GM18868 (cell line): ENCODE data around the gene TNFAIP3.
A peak's percentile ranks its signal among the peaks of the same experiment; 100 is the strongest.
"Not testable (repeated sequence)": the region's sequence is repeated elsewhere in the genome, so short reads cannot be mapped to it uniquely, and the experiment has no call there.

ENCODE experiments used
- ATAC-seq: cut with Tn5 transposase; IDR thresholded peaks from one replicate; pipeline ENCODE4 v1.9.1; 2021; ENCODE audit warnings: mild to moderate bottlenecking, moderate library complexity; ENCODE audit not compliant: unreplicated experiment

The TNFAIP3 gene

DNA sequence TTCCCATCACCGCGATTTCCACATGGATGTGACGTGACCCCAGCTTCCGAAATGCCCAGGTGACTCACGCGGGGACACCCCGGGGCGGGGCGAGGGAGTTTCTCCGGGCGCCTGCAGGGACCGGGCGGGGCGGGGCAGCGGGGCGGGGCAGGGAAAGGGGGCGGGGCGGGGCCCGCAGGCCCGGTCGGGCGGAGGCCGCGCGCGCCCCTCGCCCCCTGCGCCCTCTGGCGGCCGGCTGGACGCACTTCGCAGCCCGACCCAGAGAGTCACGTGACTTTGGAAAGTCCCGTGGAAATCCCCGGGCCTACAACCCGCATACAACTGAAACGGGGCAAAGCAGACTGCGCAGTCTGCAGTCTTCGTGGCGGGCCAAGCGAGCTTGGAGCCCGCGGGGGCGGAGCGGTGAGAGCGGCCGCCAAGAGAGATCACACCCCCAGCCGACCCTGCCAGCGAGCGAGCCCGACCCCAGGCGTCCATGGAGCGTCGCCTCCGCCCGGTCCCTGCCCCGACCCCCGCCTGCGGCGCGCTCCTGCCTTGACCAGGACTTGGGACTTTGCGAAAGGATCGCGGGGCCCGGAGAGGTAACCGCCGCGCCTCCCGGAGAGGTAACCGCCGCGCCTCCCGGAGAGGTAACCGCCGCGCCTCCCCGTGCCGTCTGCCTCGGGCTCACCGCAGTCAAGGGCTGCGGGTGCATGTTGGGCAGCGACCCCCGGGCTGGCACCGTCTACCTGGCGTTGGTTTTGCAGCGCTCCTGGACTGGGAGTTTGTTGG lies at the start of gene TNFAIP3:
TNFAIP3 (plus strand) TSS at position 346 of the 771 bp plus-strand sequence. CDS start 3,969 bp downstream, outside the sequence.
- peak; percentile 63 for ATAC-seq

DNA sequence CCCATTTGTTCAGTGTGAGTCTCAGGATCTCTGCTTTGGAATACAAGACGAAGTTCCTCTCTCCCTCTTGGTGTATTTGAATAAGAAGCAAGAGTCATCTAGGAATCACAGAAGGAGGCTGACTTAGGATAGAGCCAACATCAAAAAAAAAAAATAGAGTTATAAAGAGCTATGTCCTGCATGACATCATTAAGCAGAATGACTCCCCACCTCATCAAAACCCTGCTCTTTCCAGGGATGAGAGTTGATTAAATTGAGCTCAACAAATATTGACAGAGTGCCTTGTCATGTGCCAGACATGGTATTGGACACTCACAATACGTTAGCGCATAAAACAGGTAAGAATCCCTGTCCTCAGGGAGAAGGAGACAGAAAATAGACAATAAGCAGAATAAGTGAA lies 48.6 kb upstream of the TNFAIP3 start:
- ATAC-seq: no peak

DNA sequence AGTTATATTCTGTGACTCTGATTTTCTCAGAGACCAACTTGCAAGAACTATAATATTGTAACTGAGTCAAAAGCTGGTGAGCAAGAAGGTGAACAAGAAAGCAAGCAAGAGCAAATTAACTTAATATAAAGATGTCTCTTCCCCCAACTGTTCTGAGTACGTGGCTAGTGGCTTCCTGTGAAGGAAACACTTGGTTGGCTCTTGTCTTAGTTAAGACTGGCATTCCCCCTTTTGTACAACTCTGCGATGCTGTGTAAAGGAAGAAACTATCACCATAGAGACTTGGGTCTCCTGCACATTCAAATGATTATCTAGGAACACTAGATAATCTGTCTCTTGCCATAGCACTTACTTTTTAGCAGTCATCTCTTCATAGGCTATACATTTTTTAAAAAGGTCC lies 47.3 kb upstream of the TNFAIP3 start:
- ATAC-seq: peak; percentile 71

DNA sequence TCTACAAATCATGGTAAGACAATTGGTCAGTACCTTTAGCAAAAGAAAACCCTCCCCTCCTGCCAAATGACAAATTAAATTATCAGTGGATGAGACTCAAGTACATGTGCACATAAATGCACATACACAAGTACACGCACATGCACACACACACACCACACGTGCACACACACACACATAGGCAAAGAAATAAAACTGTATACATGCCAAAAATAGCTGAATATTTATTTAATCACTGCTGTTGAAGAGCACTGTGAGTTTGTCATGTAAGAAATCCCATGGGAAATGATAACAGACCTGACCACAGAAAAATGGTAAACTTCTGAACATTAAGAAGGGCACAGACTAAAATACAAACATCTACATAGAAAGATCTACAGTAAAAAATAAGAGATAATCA lies 46.6 kb upstream of the TNFAIP3 start:
- ATAC-seq: no peak

DNA sequence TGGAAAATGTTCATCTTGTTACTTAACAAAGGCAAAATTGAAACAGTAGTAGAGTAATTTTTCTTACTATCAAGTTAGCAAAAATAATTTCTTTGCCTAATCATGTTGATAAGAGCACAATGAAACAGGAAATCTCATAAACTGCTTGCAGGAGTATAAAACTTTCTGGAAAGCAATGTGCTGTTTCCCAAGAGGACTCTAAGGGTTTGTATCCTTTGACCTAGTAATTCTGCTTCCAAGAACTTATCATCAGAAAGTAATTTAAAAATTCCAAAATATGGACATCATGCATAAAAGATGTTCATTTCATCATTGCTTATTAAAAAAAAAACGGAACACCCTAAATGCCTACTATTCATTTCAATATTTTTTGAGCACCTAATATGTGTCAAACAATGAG lies 46.1 kb upstream of the TNFAIP3 start:
- no peak for ATAC-seq

DNA sequence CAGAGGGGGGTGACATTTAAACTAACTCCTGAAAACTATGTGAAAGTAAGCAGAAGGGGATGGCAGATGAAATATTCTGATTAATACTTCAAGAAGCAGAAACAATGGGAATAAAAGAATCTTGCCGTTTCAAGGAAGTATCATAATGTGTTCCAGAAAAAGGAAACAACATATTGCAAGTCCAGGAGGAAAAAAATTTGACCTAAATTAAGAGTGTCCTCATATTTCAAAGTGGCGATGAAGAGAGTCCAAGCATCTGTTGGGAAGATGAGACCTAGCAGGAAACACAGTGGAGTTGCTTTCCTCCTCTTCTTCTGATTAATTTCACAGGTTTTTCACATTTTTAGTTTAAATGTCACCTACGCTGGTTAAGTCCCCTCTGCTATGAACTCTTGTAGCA lies 45.6 kb upstream of the TNFAIP3 start:
- no peak for ATAC-seq

DNA sequence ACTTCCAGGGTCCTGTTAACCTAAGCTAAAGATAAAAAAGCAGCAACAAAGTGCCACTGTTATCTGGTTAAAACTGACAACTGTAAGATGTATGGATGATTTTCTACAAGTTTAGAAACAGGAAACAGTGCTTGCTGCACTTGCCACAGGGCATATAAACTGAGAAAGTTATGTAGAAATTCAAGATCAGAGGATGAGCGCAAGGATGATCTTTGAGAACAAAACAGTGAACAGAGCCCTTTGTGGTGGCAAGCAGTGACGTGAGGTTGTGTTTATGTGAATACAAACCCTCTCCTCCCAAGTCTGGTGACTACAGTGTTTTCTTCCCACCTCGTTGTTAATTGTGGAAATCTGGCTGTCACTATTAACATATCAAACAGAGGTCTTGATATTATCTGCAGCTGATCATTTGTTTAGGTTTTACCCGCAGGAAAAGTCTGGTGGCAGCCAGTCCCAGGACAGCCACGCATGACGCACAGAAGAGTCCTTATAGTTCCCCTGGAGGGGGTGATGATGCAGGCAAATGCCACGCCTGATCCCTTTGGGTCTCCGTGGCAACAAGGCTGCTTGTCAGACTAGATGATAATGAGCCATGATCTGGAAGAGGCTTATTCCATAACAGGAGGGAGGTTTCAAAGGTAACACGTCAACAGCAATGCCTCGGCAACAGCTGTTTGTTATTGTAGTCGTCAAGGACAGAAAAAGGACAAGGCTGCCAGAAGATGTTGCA lies 43.1 kb upstream of the TNFAIP3 start:
- no peak for ATAC-seq

DNA sequence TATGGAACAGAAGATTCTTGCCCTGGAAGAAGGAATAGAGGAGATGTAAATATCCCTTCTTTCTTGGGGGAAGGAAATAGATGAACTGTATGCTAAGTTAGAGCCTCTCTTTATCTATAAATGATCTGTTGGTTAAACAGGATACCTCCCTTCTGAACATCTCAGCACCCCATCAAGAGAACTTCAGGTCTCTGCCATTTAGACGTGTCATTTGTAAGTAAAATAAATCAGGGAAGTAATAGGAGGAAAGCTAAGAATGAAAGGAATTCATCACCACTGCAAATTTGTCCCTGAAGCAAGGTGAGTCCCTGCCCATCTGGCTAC lies 42.5 kb upstream of the TNFAIP3 start:
- ATAC-seq: no peak

DNA sequence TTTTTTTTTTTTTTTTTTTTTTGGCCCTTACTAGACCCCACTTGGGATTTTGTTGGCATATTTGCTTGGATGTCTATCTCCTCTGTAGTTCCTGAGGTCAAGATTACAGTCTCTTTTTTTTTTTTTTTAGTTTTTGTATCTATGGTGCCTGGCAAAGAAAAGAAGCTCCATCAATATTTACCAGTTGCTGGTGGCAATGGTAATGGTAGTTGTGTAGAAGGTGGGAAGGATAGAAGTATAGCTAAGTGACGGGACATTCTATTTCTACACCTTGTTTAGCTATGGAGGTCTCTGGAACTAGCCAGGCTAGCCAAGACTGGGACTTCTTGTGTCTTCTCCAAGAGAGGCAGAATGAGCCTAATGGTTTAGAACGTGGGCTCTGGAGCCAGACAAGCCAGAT lies 42.2 kb upstream of the TNFAIP3 start:
- no peak for ATAC-seq

DNA sequence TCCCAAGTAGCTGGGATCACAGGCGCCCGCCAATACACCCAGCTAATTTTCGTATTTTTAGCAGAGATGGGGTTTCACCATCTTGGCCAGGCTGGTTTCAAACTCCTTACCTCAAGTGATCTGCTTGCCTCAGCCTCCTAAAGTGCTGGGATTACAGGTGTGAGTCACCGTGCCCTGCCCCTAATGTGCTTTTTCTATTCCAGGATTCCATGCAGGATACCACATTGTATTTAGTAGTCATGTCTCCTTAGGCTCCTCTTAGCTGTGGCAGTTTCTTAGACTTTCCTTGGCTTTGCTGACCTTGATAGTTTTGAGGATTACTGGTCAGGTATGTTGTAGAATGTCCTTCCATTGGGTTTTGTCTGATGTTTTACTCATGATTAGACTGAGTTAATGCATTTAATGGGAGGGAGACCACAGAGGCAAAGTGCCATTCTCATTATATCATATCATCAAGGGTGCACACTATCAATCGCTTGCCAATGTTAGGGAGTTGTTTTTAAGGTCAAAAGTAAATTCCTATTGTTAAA lies 39.6 kb upstream of the TNFAIP3 start:
- ATAC-seq: no peak

DNA sequence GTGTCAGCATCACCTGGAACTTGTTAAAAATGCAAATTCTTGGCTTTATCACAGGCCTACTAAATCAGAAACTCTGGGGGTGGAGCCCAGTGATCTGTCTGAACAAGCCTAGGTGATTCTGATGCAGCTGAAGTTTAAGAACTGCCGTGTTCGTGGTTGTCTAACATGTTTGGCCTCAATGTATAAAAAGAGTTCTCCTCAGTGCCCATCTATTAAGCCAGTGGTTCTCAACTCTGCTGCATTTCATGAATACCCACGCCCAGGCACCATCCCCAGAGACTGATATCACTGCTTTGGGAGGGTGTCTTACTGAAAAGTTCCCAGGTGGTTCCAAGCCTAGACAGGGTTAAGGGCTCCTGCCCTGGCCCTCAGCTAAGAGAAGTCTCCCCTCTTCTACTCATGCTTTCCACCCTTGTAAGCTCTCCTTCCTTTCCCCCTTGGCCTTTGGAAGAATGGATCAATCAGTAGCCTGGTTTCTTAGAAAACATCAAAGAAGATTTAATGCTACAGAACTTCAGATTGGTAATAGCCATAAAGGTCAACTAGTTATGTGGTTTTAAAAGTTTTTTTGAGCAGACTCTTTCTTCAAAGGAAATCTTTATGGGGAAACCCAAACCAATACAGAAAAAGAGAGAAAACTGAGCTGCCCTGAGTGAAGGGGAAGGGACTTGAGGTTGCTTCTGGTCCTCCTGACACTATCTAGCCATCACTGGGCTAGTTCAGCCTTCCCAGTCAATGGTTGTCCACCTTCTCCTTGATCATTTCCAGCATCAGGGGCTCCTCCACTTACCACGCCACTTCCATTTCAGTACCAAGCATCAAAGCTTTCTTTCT lies 38.9 kb upstream of the TNFAIP3 start:
- ATAC-seq: peak; percentile 65

DNA sequence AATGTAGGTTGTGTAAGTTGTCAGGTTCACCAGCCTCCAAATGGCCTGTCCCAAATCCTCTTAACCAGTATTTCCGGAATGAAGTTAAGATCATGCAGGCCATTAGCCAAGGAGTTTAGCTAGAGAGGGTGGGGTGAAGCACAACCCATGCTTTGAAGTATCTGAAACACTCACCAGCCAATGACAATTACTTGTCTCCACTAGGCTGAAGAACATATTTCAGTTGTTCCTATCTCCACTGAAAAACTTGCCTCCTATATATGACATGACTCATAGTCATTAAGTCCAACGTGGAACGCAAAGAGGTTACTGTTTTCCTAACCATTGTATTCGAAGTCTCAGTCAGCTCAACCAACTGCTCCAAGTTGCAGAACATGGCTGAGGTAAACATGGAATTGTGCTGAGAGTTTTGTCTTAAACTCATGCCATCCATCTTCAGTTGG lies 37.4 kb upstream of the TNFAIP3 start:
- ATAC-seq: no peak

DNA sequence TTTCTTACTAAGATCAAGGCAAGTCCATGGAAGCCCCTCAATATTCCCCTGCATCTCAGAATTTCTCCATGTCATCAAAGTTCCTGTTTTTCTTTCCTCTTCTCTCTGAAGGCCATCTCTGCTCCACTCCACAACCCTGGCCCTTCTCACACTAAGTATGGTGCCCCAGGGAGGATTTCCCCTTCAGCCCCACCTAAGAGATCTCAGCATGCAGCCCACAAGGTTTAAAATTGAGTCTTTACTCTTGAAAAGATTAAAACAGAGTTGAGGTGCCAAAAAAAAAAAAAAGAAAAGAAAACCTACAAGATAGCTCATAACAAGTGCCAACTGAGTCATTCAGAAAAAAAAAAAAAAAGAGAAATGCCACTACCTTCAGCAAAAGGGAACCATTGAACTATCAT lies 36.5 kb upstream of the TNFAIP3 start:
- ATAC-seq: peak; percentile 39

DNA sequence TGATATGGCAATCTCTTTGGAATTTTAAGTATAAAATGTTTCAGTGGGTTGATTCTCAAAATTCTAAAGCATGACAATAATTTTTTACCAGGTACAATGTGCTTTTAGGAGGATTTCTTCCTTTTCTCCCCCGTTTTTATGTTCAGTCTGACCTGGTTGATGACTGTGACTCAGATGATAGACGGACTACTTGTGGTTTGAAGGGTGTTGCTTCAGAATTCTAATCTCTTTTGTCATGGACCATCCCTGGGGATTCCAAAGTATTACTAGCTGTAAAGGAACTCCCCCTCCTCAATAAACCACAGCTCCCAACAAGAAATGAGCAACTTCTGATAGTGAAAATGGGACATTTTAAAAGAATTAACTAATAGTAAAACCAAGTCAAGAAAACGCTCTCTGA lies 34.9 kb upstream of the TNFAIP3 start:
- ATAC-seq: no peak

DNA sequence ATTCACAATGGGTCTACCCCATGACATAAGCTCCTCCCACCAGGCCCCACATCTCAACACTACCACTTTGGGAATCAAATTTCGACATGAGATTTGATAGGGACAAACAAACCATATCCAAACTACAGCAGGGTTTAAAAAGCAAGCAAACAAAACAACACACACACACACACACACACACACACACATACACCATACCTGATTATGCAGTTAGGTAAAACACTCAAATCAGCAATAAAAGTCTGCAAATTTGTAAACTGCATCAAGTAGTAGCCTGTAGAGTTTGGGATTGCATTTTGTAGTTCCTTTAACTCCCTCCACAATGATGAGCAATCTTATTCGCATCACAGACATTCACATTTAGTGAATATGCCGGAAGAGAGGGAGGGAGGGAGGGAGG lies 32.6 kb upstream of the TNFAIP3 start:
- ATAC-seq: no peak

DNA sequence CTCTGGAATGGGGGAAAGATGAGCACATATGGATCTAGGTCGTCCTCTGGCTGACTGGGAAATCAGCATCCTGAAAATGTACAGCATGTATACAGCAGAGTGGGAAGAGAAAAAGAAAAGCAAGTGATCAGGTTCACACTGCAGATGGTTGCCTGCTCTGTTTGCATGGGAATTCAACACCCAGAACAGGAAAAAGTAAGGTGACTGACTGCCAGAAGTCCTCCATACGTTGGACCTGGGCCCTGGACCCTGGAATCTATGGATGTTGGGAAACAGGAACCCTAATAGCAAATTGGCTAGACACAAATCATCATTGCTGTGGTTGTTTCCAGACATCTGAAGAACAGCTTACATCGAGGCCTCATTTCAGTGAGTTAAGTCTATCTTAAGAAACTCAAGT lies 30.3 kb upstream of the TNFAIP3 start:
- ATAC-seq: no peak

DNA sequence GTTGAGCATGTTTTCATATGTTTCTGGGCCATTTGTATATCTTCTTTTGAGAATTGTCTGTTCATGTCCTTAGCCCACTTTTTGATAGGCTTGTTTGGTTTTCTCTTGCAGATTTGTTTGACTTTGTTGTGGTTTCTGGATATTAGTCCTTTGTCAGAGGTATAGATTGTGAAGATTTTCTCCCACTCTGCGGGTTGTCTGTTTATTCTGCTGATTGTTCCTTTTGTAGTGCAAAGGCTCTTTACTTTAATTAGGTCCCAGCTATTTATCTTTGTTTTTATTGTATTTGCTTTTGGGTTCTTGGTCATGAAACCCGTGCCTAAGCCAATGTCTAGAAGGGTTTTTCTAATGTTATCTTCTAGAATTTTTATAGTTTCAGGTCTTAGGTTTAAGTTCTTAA lies 29.0 kb upstream of the TNFAIP3 start:
- ATAC-seq: not testable (repeated sequence)

DNA sequence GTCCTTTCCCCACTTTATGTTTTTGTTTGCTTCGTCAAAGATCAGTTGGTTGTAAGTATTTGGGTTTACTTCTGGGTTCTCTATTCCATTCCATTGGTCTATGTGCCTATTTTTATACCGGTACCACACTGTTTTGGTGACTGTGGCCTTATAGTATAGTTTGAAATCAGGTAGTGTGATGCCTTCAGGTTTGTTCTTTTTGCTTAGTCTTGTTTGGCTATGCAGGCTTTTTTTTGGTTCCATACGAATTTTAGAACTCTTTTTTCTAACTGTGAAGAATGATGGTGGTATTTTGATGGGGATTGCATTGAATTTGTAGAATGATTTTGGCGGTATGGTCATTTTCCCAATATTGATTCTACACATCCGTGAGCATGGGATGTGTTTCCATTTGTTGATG lies 28.5 kb upstream of the TNFAIP3 start:
- not testable (repeated sequence) for ATAC-seq

DNA sequence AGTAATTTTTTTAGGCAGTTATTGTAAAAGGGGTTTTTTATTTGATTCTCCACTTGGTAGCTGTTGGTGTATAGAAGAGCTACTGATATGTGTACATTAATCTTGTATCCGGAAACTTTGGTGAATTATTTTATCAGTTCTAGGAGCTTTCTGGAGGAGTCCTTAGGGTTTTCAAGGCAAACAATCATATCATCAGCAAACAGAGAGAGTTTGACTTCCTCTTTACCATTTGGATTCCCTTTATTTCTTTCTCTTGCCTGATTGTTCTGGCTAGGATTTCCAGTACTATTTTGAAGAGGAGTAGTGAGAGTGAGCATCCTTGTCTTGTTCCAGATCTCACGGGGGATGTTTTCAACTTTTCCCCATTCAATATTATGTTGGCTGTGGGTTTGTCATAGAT lies 28.0 kb upstream of the TNFAIP3 start:
- no peak for ATAC-seq

DNA sequence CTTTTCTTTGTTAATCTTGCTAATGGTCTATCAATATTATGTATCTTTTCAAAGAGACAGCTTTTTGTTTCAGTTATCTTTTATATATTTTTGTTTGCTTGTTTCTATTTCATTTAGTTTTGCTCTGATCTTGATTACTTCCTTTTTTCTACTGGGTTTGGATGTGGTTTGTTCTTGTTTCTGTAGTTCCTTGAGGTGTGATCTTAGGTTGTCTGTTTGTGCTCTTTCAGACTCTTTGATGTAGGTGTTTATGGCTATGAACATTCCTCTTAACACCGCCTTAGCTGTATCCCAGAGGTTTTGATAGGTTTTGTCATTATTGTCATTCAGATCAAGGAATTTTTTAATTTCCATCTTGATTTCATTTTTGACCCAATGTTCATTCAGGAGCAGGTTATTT lies 26.8 kb upstream of the TNFAIP3 start:
- ATAC-seq: no peak

DNA sequence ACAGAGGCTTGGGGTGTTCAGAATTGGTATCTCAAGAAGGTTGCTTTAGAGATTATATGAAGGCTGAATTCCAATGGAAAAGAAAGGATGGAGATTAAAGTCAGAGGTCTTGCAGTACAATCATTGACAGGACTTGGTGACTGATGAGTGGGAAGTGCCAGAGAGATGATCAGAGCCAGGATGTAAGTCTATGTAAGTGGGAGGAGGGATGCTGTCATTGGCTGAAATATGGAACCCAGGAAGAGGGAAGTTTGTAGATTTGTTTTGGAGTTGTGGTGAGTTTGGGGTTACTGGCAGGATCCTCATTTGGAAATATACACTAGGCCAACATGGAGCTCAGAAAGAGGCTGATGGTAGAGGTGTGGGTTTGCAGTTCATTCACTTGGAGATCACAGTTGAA lies 23.8 kb upstream of the TNFAIP3 start:
- ATAC-seq: no peak
